HG03045 (cell line): ENCODE results near the gene PRDM15.

Experiments used
- ATAC-seq: cut with Tn5 transposase; IDR thresholded peaks from one replicate; pipeline ENCODE4 v1.9.1; 2021; ENCODE audit warnings: mild to moderate bottlenecking, moderate library complexity; ENCODE audit not compliant: unreplicated experiment

PRDM15 gene

GRCh38 chr21:41766883-41767605 is 112.1 kb downstream of the PRDM15 start, which contains the start of gene RIPK4:
Gene RIPK4 (minus strand): TSS chr21:41767052. CDS start chr21:41767041, 11 bp downstream.
- ATAC-seq: no peak

- ATAC-seq: no peak
Observed at GRCh38 chr21:41765973-41766882, 112.9 kb downstream of the PRDM15 start.

- ATAC-seq: no peak
Observed at GRCh38 chr21:41765420-41765821, 113.7 kb downstream of the PRDM15 start.

- no peak for ATAC-seq
Observed at GRCh38 chr21:41764558-41765419, 114.4 kb downstream of the PRDM15 start.

- ATAC-seq: no peak
Observed at GRCh38 chr21:41763996-41764395, 115.1 kb downstream of the PRDM15 start.

- no peak for ATAC-seq
Observed at GRCh38 chr21:41763398-41763931, 115.7 kb downstream of the PRDM15 start.

- ATAC-seq: no peak
Observed at GRCh38 chr21:41762753-41763152, 116.4 kb downstream of the PRDM15 start.

- no peak for ATAC-seq
Observed at GRCh38 chr21:41761934-41762635, 117.1 kb downstream of the PRDM15 start.

- ATAC-seq: no peak
Observed at GRCh38 chr21:41761211-41761933, 117.8 kb downstream of the PRDM15 start.

- no peak for ATAC-seq
Observed at GRCh38 chr21:41760411-41760810, 118.7 kb downstream of the PRDM15 start.

GRCh38 chr21:41759926-41760325 is 119.2 kb downstream of the PRDM15 start:
- ATAC-seq: no peak

- ATAC-seq: no peak
Observed at GRCh38 chr21:41759214-41759840, 119.8 kb downstream of the PRDM15 start.

GRCh38 chr21:41758550-41758949 is 120.6 kb downstream of the PRDM15 start:
- no peak for ATAC-seq

- no peak for ATAC-seq
Observed at GRCh38 chr21:41755934-41756773, 123.0 kb downstream of the PRDM15 start.

- ATAC-seq: no peak
Observed at GRCh38 chr21:41755258-41755933, 123.7 kb downstream of the PRDM15 start.

- ATAC-seq: no peak
Observed at GRCh38 chr21:41754479-41754891, 124.7 kb downstream of the PRDM15 start.
